Mesenchymal stem cell (in vitro differentiated cells and primary cell): ENCODE data around the gene RBFOX2.

Experiments
- DNase-seq: peaks from one replicate; pipeline ENCODE4 v3.0.0-alpha.2; 2013
- H2AFZ ChIP-seq: one replicate; pipeline ENCODE4 v1.6.1; 2013; ENCODE audit warnings: low read depth, mild to moderate bottlenecking, control low read depth, inconsistent platforms, low read length, moderate library complexity
- H2AK5ac ChIP-seq: 2 replicates; pipeline ENCODE4 v1.6.1; 2013; ENCODE audit warnings: low read length, moderate library complexity, mild to moderate bottlenecking, inconsistent platforms; ENCODE audit not compliant: severe bottlenecking
- H2BK120ac ChIP-seq: one replicate; pipeline ENCODE4 v1.6.1; 2013; ENCODE audit warnings: low read depth, mild to moderate bottlenecking, inconsistent platforms, low read length, moderate library complexity
- H2BK12ac ChIP-seq, 2 experiments: one replicate each; pipeline ENCODE4 v1.6.1; 2013; ENCODE audit warnings: inconsistent platforms in 2 of 2, low read length in 2 of 2, mild to moderate bottlenecking in 2 of 2, moderate library complexity in 2 of 2, control low read depth in 1 of 2
- H2BK15ac ChIP-seq: one replicate; pipeline ENCODE4 v1.6.1; 2013; ENCODE audit warnings: mild to moderate bottlenecking, low read depth, inconsistent platforms; ENCODE audit not compliant: poor library complexity, severe bottlenecking
- H2BK5ac ChIP-seq: 2 replicates; pipeline ENCODE4 v1.6.1; 2013; ENCODE audit warnings: low read depth, mild to moderate bottlenecking, low read length, control low read depth, inconsistent platforms; ENCODE audit not compliant: poor library complexity, severe bottlenecking
- H3K14ac ChIP-seq, 2 experiments: one replicate each; pipeline ENCODE4 v1.6.1; 2013; ENCODE audit warnings: inconsistent platforms in 2 of 2, low read length in 2 of 2, control low read depth in 1 of 2, mild to moderate bottlenecking in 1 of 2, moderate library complexity in 1 of 2
- H3K18ac ChIP-seq, 2 experiments: one replicate each; pipeline ENCODE4 v1.6.1; 2013; ENCODE audit warnings: inconsistent platforms in 2 of 2, low read length in 2 of 2, control low read depth in 1 of 2, low read depth in 1 of 2, mild to moderate bottlenecking in 1 of 2
- H3K23ac ChIP-seq, 2 experiments: one replicate each; pipeline ENCODE4 v1.6.1; 2013; ENCODE audit warnings: inconsistent platforms in 2 of 2, low read length in 2 of 2, mild to moderate bottlenecking in 2 of 2, moderate library complexity in 2 of 2, control low read depth in 1 of 2
- H3K27ac ChIP-seq: 2 replicates; pipeline ENCODE4 v1.5.1; 2013; ENCODE audit warnings: mild to moderate bottlenecking, moderate library complexity, low read length, control low read depth, inconsistent platforms; ENCODE audit not compliant: poor library complexity, severe bottlenecking
- H3K27me3 ChIP-seq, 2 experiments: 2 replicates each; pipeline versions ENCODE4 v1.6.1 to v1.7.0; 2013; ENCODE audit warnings: low read length in 2 of 2, mild to moderate bottlenecking in 2 of 2, moderate library complexity in 2 of 2, control low read depth in 1 of 2, inconsistent platforms in 1 of 2; ENCODE audit not compliant: control insufficient read depth in 1 of 2, insufficient read depth in 1 of 2
- H3K36me3 ChIP-seq, 2 experiments: 2 replicates each; pipeline versions ENCODE4 v1.6.1 to v1.7.0; 2013; ENCODE audit warnings: low read length in 2 of 2, control low read depth in 1 of 2, inconsistent platforms in 1 of 2, low read depth in 1 of 2, mild to moderate bottlenecking in 1 of 2; ENCODE audit not compliant: insufficient read depth in 2 of 2, control insufficient read depth in 1 of 2
- H3K4ac ChIP-seq, 2 experiments: one replicate each; pipeline ENCODE4 v1.6.1; 2013; ENCODE audit warnings: inconsistent platforms in 2 of 2, low read length in 2 of 2, mild to moderate bottlenecking in 2 of 2, moderate library complexity in 2 of 2, control low read depth in 1 of 2, low read depth in 1 of 2
- H3K4me1 ChIP-seq: 2 replicates; pipeline ENCODE4 v1.6.1; 2013; ENCODE audit warnings: low read depth, low read length, control low read depth; ENCODE audit not compliant: control insufficient read depth, insufficient read depth
- H3K4me2 ChIP-seq: 2 replicates; pipeline ENCODE4 v1.6.1; 2013; ENCODE audit warnings: low read length, mild to moderate bottlenecking, inconsistent platforms; ENCODE audit not compliant: poor library complexity, severe bottlenecking
- H3K4me3 ChIP-seq, 2 experiments: 2 replicates each; pipeline versions ENCODE4 v1.5.1 to v1.7.0; 2013; ENCODE audit warnings: low read length in 2 of 2, mild to moderate bottlenecking in 2 of 2, control low read depth in 1 of 2, low read depth in 1 of 2; ENCODE audit not compliant: insufficient read depth in 1 of 2
- H3K79me1 ChIP-seq: replicated peaks from 2 replicates; pipeline ENCODE4 v1.6.1; 2013; ENCODE audit warnings: mild to moderate bottlenecking, control low read depth, low read length, inconsistent platforms; ENCODE audit not compliant: poor library complexity, severe bottlenecking
- H3K9ac ChIP-seq: 2 replicates; pipeline ENCODE4 v1.7.0; 2013; ENCODE audit warnings: mild to moderate bottlenecking, low read length, moderate library complexity
- H3K9me3 ChIP-seq: 2 replicates; pipeline ENCODE4 v1.7.0; 2013; ENCODE audit warnings: mild to moderate bottlenecking, low read length; ENCODE audit not compliant: control insufficient read depth
- H4K8ac ChIP-seq: one replicate; pipeline ENCODE4 v1.6.1; 2013; ENCODE audit warnings: inconsistent platforms, mild to moderate bottlenecking, low read length, moderate library complexity
- H4K91ac ChIP-seq: one replicate; pipeline ENCODE4 v1.6.1; 2013; ENCODE audit warnings: mild to moderate bottlenecking, low read length, inconsistent platforms
- WGBS: methylation state at CpG from one replicate; pipeline ENCODE4 v1.1.7; 2013; ENCODE audit warnings: mixed read lengths; 5-methylcytosine and 5-hydroxymethylcytosine counted together

RBFOX2 gene

DNA sequence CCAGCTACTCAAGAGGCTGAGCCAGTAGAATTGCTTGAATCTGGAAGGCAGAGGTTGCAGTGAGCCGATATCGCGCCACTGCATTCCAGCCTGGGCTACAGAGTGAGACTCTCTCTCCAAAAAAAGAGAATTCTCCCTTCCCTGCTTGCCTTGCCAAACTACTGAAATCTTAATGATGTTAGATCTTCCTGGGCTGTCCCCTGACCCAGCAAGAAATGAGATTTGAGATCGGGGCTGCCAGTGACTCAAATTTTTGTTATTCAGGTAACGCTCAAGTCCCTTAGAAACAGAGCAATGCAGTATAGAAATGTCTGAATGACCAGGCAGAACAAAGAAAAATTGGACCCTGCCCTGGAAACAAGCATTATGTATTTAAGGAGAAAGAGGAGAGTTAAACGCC, 4.0 kb upstream of the RBFOX2 start:
- Histone ChIP-seq H3K9me3 (no peaks in the 10 kb centered on the region), H3K9ac (no peak overlapping the region), H2BK15ac (no peak overlapping the region), H3K4me3 (no peak overlapping the region), H2BK120ac (no peak overlapping the region), H2BK5ac (no peak overlapping the region), H3K4me2 (no peak overlapping the region), H3K4me1 (no peaks in the 10 kb centered on the region), H2AFZ (no peak overlapping the region), H3K27me3 (peaks cover 4 to 5% of the 10 kb centered on the region in 2 experiments), H3K27ac (no peak overlapping the region), H4K8ac (no peak overlapping the region), H2AK5ac (no peak overlapping the region), H3K4ac (no peak overlapping the region), H3K36me3 (no peaks in the 10 kb centered on the region), H2BK12ac (no peak overlapping the region), H3K79me1 (no peaks in the 10 kb centered on the region), H3K14ac (no peak overlapping the region), H3K18ac (no peak overlapping the region), H4K91ac (no peak overlapping the region), H3K23ac (no peak overlapping the region)
- DNase-seq = no peak
- 98% methylated on average over 6 of the region's 6 CpGs for WGBS

DNA sequence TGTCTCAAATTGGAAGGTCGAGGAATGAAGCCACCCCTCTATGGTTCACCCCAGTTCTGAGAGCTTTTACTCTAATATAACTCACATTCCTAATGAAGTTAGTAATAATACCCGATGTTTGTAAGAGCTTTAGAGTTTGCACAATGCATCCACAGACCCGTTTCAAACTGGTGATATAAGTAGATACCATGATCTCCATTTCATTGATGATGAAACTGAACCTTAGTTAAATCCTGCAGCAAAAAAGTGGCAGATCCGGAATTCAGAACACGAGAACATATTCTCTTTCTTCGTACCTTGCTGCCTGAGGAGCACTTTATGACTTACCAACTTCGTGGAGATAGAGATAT, 757 bp upstream of the RBFOX2 start:
- H2BK15ac ChIP-seq = no peak overlapping the region
- no peak overlapping the region for H2BK5ac ChIP-seq
- H2BK12ac ChIP-seq = peak overlapping the region in 1 of 2 experiments; percentile 31
- 87% methylated on average over 6 of the region's 7 CpGs for WGBS
- H3K14ac ChIP-seq = no peak overlapping the region
- H3K9me3 ChIP-seq = no peaks in the 10 kb centered on the region
- H3K27ac ChIP-seq = peak overlapping the region; percentile 50
- H2AFZ ChIP-seq = peak overlapping the region; percentile 68
- H3K18ac ChIP-seq = peak overlapping the region in 1 of 2 experiments; percentile 57
- peak overlapping the region; percentile 59 for H4K8ac ChIP-seq
- H3K4me2 ChIP-seq = peak overlapping the region; percentile 60
- no peaks in the 10 kb centered on the region for H3K4me1 ChIP-seq
- DNase-seq = no peak
- H3K36me3 ChIP-seq = peaks cover 0 to 9% of the 10 kb centered on the region in 2 experiments
- H2AK5ac ChIP-seq = no peak overlapping the region
- H3K79me1 ChIP-seq = peaks cover 8% of the 10 kb centered on the region
- H3K27me3 ChIP-seq = no peaks in the 10 kb centered on the region
- peak overlapping the region; percentile 88 for H3K9ac ChIP-seq
- H3K4ac ChIP-seq = no peak overlapping the region
- no peak overlapping the region for H3K23ac ChIP-seq
- no peak overlapping the region for H4K91ac ChIP-seq
- H3K4me3 ChIP-seq = peak overlapping the region in 1 of 2 experiments; percentile 80
- H2BK120ac ChIP-seq = no peak overlapping the region

DNA sequence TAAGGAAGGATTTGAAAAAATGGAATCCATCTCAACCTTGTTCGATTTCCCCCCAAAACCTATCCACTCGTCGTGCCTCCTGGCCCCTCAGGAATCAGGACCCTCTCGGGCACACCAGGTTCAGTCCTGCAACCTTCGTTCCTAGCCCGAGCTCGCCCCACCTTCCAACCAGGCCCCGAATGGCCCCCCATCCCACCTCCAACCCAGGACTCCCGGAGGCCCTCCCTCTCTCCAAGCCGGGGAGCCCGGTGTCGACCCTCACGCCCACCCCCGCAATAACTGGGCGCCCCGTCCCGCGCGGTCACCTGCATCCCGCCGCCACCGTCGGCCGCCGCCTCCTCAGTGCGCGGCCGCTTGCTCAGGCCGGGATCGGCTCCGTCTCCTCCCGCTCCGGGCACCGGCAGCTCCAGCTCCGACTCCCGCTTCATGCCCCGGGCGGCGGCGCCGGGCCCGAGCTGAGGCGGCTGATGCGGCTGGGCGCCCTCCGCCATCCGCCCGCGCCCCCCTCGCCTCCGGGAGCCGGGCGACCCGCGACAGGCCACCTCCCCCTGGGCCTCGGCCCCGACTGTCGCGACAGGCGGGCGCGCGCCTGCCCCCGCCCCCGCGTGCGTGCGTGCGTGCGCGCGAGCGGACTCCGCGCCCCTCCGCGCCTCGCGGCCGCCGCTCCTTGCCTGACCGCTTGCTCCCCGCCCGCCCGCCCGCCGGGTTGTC, 534 bp downstream of the RBFOX2 start:
- Histone ChIP-seq H3K36me3 (peaks cover 0 to 12% of the 10 kb centered on the region in 2 experiments), H2AK5ac (no peak overlapping the region), H2BK120ac (peak overlapping the region; percentile 83), H3K18ac (peak overlapping the region; percentile 97), H3K4ac (peak overlapping the region; percentile 84 to 87), H4K8ac (peak overlapping the region; percentile 10), H3K23ac (peak overlapping the region; percentile 82 to 98), H3K27me3 (no peaks in the 10 kb centered on the region), H3K14ac (peak overlapping the region; percentile 89 to 93), H3K9ac (peak overlapping the region; percentile 94), H2AFZ (peak overlapping the region; percentile 29), H2BK12ac (peak overlapping the region in 1 of 2 experiments; percentile 59), H3K27ac (peak overlapping the region; percentile 26), H3K9me3 (no peaks in the 10 kb centered on the region), H2BK5ac (peak overlapping the region; percentile 71), H4K91ac (peak overlapping the region; percentile 90), H3K4me3 (peak overlapping the region; percentile 89 to 92), H3K4me2 (peak overlapping the region; percentile 83), H2BK15ac (peak overlapping the region; percentile 97), H3K4me1 (no peaks in the 10 kb centered on the region), H3K79me1 (peaks cover 8% of the 10 kb centered on the region)
- under 1% methylated on average over 49 of the region's 87 CpGs for WGBS
- DNase-seq = no peak

DNA sequence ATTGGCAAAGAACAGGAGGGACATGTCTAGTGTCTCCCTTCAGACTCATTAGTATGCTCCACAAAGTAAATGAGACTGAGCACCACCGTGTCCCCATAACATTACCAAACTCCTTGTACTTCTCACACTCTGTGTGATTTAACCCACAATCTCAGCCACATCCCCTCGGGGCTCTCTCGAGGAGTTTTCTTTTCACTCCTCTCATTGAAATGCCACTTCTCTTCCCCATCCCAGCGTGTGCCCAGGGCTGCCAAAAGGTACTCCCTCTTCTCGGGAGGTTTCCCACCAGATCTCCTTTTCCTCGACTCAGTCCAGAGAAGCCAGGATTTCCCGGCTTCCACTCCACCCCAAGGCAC, 1.1 kb downstream of the RBFOX2 start:
- Histone ChIP-seq H2BK5ac (no peak overlapping the region), H2AK5ac (no peak overlapping the region), H2BK120ac (peak overlapping the region; percentile 11), H3K23ac (no peak overlapping the region), H2BK15ac (no peak overlapping the region), H3K36me3 (peaks cover 0 to 12% of the 10 kb centered on the region in 2 experiments), H2BK12ac (no peak overlapping the region), H4K91ac (no peak overlapping the region), H3K9me3 (no peaks in the 10 kb centered on the region), H3K4me3 (peak overlapping the region; percentile 89 to 92), H3K27ac (peak overlapping the region; percentile 26), H3K9ac (peak overlapping the region; percentile 94), H3K27me3 (no peaks in the 10 kb centered on the region), H3K79me1 (peaks cover 8% of the 10 kb centered on the region), H3K4me2 (peak overlapping the region; percentile 83), H4K8ac (no peak overlapping the region), H3K4ac (peak overlapping the region; percentile 21 to 87), H3K14ac (peak overlapping the region; percentile 89 to 93), H3K18ac (peak overlapping the region; percentile 97), H3K4me1 (no peaks in the 10 kb centered on the region), H2AFZ (no peak overlapping the region)
- DNase-seq = peak; percentile 44
- WGBS = 0% methylated on average over 7 of the region's 7 CpGs
